ENCODE results near the gene SERTAD2.

DNA sequence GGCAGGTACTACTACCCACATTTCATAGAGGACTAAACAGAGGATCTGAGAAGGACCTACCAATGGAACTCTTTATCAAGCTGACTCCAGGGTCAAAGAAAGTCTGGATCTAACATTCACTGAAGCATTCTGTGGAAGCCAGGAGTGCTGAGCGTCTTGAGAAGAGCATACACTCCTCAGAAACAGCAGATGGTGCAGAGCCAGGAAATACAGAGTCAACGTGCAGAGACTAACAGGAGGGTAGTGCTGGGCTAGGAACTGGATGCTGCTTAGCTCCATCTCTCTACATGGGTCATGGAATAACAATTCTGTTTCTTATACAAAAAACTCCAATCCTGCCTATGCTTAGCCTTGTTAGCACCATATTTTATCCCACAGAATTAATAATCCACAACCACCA, 5.5 kb upstream of the SERTAD2 start:
- no peak for TF ChIP-seq CTCF (IDR thresholded peaks at IDR 0.05)
- TF ChIP-seq POLR2A (IDR thresholded peaks at IDR 0.05) = no peak
